ENCODE results near the gene REV3L. TPM values are rescaled to one million over a fixed set of nuclear protein-coding genes. Genes with fewer than 3 reads are reported as not detected.

REV3L gene
- total and polyA plus RNA-seq, 2 of the 8 experiments (the other 6 are each of a cell fraction or from before 2014, with no cell fraction given), result 2.1 to 6.6 TPM

DNA sequence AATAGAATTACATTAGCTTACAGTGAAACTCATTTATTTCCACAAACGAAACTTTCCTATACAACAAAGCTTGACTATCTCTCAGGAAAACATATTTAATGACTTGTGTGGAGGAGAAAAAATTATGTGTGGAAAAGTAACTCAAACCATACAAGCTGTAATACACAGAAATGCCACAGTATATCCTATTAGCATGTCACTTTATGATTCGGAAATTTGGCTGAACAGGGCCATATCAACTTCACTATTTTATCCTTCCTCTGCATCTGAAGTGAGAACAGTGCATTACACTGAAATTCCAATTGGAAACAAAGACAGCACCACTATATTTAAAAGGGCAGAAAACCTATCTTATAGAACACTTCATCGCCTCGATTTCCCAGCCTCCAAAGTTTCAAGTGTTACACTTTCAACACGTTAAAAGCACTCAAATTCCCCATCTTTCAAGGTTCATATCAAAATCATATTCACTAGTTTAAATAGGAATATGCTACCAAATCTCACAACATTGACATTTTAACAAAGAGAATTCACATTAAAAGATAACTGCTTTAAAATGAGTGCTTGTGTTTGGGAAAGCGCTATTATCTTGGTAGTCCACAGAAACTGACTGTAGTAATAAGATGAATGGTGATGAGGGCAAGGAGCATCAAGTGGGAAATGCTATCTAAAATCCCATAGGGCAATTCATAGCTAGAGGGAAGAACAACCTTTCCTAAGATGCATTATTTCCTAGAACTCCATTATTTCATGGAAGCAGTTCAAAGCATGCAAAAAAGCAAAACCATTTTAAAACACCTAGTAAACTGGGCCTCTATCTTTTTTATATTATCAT, 1.8 kb downstream of the REV3L start:
- H4K5ac ChIP-seq (ENCODE audit: insufficient read length, low read depth, low read length), result no peak overlapping the region
- H4K91ac ChIP-seq (replicated peaks; ENCODE audit: insufficient read length, low read length), result no peak overlapping the region
- no peak overlapping the region for H2BK20ac ChIP-seq (ENCODE audit: low read length)
- H2AK5ac ChIP-seq (ENCODE audit: low read depth, low read length), result no peak overlapping the region
- WGBS, 2 experiments (ENCODE audit: extremely low coverage in 1 of 2, insufficient coverage in 1 of 2, insufficient read length in 1 of 2, insufficient replicate concordance in 2 of 2, low coverage in 1 of 2, low lambda C conversion rate in 2 of 2, missing lambda C conversion rate in 1 of 2), result 60% methylated on average over 6 of the region's 6 CpGs; no CpG with 5 or more reads in 1 of the 2 experiments
- no peak overlapping the region for H2BK15ac ChIP-seq (ENCODE audit: low read length)
- no peak for FAIRE-seq
- peaks cover 9% of the 10 kb centered on the region for H3K23me2 ChIP-seq (ENCODE audit: low read depth, low read length)
- H2BK5ac ChIP-seq (ENCODE audit: low read depth, low read length), result no peak overlapping the region
- H3K4me2 ChIP-seq (ENCODE audit: insufficient read depth in 1 of 2, low read depth in 2 of 2, low read length in 2 of 2), result peak overlapping the region; percentile 96 to 97
- no peak overlapping the region for H2BK12ac ChIP-seq (ENCODE audit: low read depth, low read length)
- H3K4ac ChIP-seq (replicated peaks; ENCODE audit: insufficient read length, low read depth, low read length), result no peak overlapping the region
- TF ChIP-seq CHD2 (IDR thresholded peaks at IDR 0.05; ENCODE audit: low read length) (no peak), SAP30 (IDR thresholded peaks at IDR 0.05; ENCODE audit: insufficient read depth, insufficient replicate concordance, low read length) (peak; percentile 1)
- peaks cover 29 to 54% (median 41%) of the 10 kb centered on the region in 4 experiments for H3K27me3 ChIP-seq (replicated peaks in 1 of 4; ENCODE audit: control insufficient read depth in 3 of 4, extremely low read depth in 1 of 4, insufficient read depth in 3 of 4, low read length in 3 of 4)
- DNase-seq (ENCODE audit: low read depth in 1 of 2, low spot score in 2 of 2), result no peak
- H2AFZ ChIP-seq (ENCODE audit: low read length), result no peak overlapping the region
- H3K79me1 ChIP-seq (ENCODE audit: low read depth, low read length), result no peaks in the 10 kb centered on the region; the same call in 1 of the 2 replicates
- H3K9ac ChIP-seq (replicated peaks in 1 of 4; ENCODE audit: extremely low read depth in 1 of 4, low read depth in 3 of 4, low read length in 3 of 4), result no peak overlapping the region
- H3K36me3 ChIP-seq (ENCODE audit: control insufficient read depth in 2 of 4, insufficient read depth in 4 of 4, low read length in 3 of 4), result no peaks in the 10 kb centered on the region
- ChIA-PET CTCF (ENCODE audit: partially characterized antibody) (no interaction called here), POLR2A (ENCODE audit: partially characterized antibody) (no interaction called here)
- H3K9me3 ChIP-seq (ENCODE audit: insufficient read depth in 2 of 2, low read depth in 1 of 2, low read length in 1 of 2), result no peaks in the 10 kb centered on the region
- H3K23ac ChIP-seq (ENCODE audit: insufficient read length), result no peak overlapping the region
- H3K14ac ChIP-seq (ENCODE audit: insufficient read length), result no peak overlapping the region
- no peak overlapping the region for H3K27ac ChIP-seq (ENCODE audit: low read depth, low read length)
- no peak overlapping the region for H3K56ac ChIP-seq (replicated peaks; ENCODE audit: insufficient read length, low read depth, low read length)
- H3K79me2 ChIP-seq (ENCODE audit: control insufficient read depth in 1 of 2, insufficient read depth in 2 of 2, low read length in 2 of 2), result peaks cover 0 to 26% of the 10 kb centered on the region in 2 experiments; a peak in 3 of 4 replicates
- peak overlapping the region; percentile 72 to 88 (median 84); a peak in 7 of 8 replicates for H3K4me3 ChIP-seq (ENCODE audit: extremely low read depth in 1 of 4, insufficient read depth in 2 of 4, low read depth in 3 of 4, low read length in 4 of 4)
- H4K8ac ChIP-seq (ENCODE audit: extremely low read depth, insufficient read depth, low read length), result no peak overlapping the region
- H4K20me1 ChIP-seq (replicated peaks in 1 of 2; ENCODE audit: control insufficient read depth in 1 of 2, insufficient read depth in 2 of 2, low read length in 2 of 2), result peaks cover 22 to 28% of the 10 kb centered on the region in 2 experiments
- no peak overlapping the region for H3K18ac ChIP-seq (ENCODE audit: extremely low read depth, low read length)
- peaks cover 0 to 12% (median 6%) of the 10 kb centered on the region in 4 experiments; a peak in 4 of 7 replicates for H3K4me1 ChIP-seq (replicated peaks in 1 of 4; ENCODE audit: control insufficient read depth in 3 of 4, insufficient read depth in 4 of 4, low read length in 3 of 4)
- no peak overlapping the region for H2BK120ac ChIP-seq (replicated peaks; ENCODE audit: low read depth, low read length)

Data from H1 (cell line).